ENCODE data around the gene LPCAT2.

GRCh38 chr16:55512941-55513340 is 4.1 kb downstream of the LPCAT2 start:
- no peak for TF ChIP-seq CTCF (IDR thresholded peaks at IDR 0.05)
- TF ChIP-seq REST (IDR thresholded peaks at IDR 0.05), result no peak
- no peak for TF ChIP-seq RCOR1 (IDR thresholded peaks at IDR 0.05; ENCODE audit: low read depth, low read length)
- no peak for TF ChIP-seq TP53 (CRISPR knock-in tag; IDR thresholded peaks at IDR 0.05)
- TF ChIP-seq CBX8 (IDR thresholded peaks at IDR 0.05), result no peak
